DLD1 (cell line): ENCODE measurements around the gene CPLX3.

ENCODE experiments used
- in situ Hi-C: cut with HindIII; loops from 2 replicates; pipeline ENCODE4 v1.10.0; 2017; ENCODE audit warnings: low sequenced_read_pairs

The CPLX3 gene

DNA sequence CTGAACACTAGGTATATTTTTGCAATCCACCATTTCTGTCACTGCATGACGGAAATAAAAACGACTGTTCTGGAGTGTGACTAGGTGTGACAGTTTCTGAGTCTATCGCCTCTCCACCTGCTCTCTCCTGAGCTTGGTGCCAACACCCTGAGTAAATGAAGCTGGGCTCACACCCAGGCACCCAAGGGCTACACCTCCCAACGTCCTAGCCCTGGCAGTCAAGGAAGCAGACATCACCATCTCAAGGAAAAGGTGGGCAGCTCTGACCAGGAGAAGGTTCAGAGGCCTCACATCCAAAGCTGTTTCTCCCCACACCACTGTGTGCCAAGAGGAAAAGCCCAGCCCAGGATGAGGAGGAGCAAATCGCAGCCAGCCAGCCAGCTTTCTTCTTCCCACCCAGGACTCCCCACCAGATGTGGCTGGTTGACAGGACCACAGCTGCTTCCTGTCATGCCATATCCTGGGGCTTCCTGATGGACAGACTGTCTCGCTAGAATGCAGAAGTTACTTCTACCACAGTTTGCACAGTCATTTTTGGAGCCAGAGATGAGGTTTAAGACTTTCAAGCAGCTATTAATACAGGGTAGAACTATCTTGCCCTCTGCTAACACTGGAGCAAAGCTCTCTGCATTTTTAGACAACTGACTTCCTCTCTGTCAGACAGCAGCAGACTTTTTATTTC lies 43.4 kb downstream of the CPLX3 start:
- in situ Hi-C loops = no loop called here

GRCh38 chr15:74870436-74871215 lies 44.2 kb downstream of the CPLX3 start:
- in situ Hi-C loops = no loop called here

DNA sequence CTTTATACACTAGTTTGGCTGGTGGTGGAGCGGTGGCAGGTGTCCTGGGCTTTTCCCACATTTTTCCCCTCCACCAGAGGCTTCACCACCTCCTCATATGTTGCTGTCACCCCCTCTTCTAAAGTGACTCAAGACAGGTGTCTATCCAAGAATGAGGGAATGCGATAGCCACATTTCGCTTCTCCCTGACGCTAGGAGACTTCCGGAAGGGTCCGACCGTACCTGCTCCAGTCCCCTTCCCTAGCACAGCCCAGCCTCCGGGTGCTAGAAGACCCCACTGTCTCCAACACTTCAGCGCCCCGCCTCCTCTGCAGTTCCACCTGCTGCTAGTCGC lies 46.2 kb downstream of the CPLX3 start:
- in situ Hi-C loops = no loop called here

- in situ Hi-C loops = no loop called here
These were observed 46.8 kb downstream of the CPLX3 start, which contains the start of gene SCAMP2 for GRCh38 chr15:74873036-74873755. Gene SCAMP2 (minus strand): TSS chr15:74873365. CDS start chr15:74873255, 110 bp downstream.

DNA sequence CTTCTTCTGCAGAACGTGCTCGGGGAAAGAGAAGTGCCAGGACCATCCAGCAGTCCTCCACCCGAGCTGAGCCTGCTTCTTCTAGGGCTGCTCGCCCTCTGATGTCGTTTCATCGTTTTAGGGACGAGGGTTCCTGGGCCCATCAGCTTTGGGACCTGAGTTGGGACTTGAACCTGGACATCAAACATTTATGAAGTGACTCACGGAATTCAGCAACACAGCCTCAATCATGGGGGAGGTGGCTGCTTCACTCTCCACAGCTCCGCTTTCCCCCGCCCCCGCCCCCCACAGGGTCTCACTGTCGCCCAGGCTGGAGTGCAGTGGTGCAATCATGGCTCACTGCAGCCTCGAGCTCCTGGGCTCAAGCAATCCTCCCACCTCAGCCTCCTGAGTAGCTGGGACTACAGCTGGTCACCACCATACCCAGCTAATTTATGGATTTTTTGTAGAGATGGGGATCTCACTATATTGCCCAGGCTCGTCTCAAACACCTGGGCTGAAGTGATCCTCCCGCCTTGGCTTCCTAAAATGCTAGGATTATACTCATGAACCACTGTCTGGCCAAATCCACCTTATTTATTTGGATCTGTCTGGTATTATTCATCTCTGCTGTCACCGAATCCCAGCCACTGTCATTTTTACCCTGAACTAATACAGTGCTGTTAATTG lies 47.5 kb downstream of the CPLX3 start:
- in situ Hi-C loops = no loop called here

GRCh38 chr15:74878273-74878672 lies 51.8 kb downstream of the CPLX3 start:
- in situ Hi-C loops = no loop called here
